Tibial artery (tissue), 4 donors: Measurements from ENCODE around the gene CTNND2.

Source experiments
- DNase-seq, 2 donors: peaks; one replicate each; pipeline ENCODE4 v3.0.0-alpha.2; 2019
- H3K27ac ChIP-seq, 2 donors: fragments of 200-600 bp; sonication (generic) in 1 of 2; 1 replicate in 1 of 2; 2 replicates in 1 of 2; pipeline ENCODE4 v1.5.1; 2018 to 2019; ENCODE audit warnings: mild to moderate bottlenecking in 1 of 2
- H3K27me3 ChIP-seq, 2 donors: fragments of 200-600 bp; sonication (generic) in 1 of 2; one replicate each; pipeline versions ENCODE4 v1.5.1 to v1.6.0; 2016 to 2019
- H3K36me3 ChIP-seq, 3 donors: fragments of 200-600 bp; sonication (generic) in 2 of 3; one replicate each; pipeline ENCODE4 v1.5.1; 2016 to 2019; ENCODE audit warnings: mild to moderate bottlenecking in 2 of 3
- H3K4me1 ChIP-seq, 4 donors: fragments of 200-600 bp; sonication (generic) in 2 of 4; 1 replicate in 3 of 4; 2 replicates in 1 of 4; pipeline ENCODE4 v1.5.1; 2016 to 2019
- H3K4me3 ChIP-seq, 2 donors: fragments of 200-600 bp; sonication (generic) in 1 of 2; 1 replicate in 1 of 2; 2 replicates in 1 of 2; pipeline ENCODE4 v1.5.1; 2018 to 2019; ENCODE audit warnings: mild to moderate bottlenecking in 2 of 2
- H3K9me3 ChIP-seq, 3 donors: fragments of 200-600 bp; sonication (generic) in 1 of 3; one replicate each; pipeline ENCODE4 v1.5.1; 2016 to 2019
- intact Hi-C: fragments of 100-400 bp; cut with DNase I; formaldehyde crosslinking; loops from one replicate; pipeline ENCODE4 v1.15.0; 2023; ENCODE audit warnings: low total_unique reads
- TF ChIP-seq, protein P1 (sequence below), 2 experiments: fragments of 200-600 bp in 1 of 2; fragments of 450-650 bp in 1 of 2; IDR thresholded peaks; one replicate each; pipeline ENCODE4 v1.5.1; 2017 to 2019; ENCODE audit warnings: antibody characterized with exemption in 2 of 2, mild to moderate bottlenecking in 1 of 2, moderate library complexity in 1 of 2

Gene CTNND2

DNA sequence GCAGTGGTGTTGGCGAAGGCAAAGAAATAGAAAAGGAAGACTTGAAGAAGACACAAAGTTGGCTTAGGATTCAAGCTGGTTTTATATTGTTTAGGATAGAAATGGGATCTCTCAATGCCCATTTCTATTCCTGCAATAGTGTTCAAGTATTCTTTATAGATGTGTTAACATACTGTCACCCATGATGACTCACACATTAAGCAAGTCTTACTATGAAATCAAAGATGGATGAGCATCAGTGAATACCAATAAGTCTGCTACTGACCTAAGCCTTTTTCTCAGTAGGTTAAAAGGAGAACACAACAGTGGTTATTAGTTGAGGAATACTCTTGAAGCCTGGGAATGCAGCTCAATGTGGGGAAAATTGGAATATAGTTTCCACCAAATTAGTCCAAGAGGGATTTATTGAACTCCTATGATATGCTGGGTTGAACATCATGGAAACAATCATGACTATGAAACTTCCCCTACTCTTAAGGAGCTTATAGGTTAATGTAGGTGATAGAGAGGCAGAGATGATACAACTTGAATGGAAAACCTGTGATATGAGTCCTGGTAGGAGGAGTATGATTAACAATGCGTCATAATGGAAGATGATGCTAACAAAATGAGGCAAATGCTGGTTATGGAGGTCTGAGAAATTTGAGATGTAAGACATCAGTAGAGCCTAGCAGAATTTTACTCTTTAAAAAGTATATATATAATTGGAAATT is 726.1 kb downstream of the CTNND2 start:
- Histone ChIP-seq H3K27me3 (peaks cover 0 to under 1% of the 10 kb centered on the region in 2 donors), H3K4me3 (no peak overlapping the region), H3K36me3 (no peaks in the 10 kb centered on the region), H3K27ac (no peak overlapping the region), H3K4me1 (no peaks in the 10 kb centered on the region), H3K9me3 (no peaks in the 10 kb centered on the region)
- intact Hi-C loops: no loop called here
- DNase-seq: no peak
- TF ChIP-seq, protein P1, sequence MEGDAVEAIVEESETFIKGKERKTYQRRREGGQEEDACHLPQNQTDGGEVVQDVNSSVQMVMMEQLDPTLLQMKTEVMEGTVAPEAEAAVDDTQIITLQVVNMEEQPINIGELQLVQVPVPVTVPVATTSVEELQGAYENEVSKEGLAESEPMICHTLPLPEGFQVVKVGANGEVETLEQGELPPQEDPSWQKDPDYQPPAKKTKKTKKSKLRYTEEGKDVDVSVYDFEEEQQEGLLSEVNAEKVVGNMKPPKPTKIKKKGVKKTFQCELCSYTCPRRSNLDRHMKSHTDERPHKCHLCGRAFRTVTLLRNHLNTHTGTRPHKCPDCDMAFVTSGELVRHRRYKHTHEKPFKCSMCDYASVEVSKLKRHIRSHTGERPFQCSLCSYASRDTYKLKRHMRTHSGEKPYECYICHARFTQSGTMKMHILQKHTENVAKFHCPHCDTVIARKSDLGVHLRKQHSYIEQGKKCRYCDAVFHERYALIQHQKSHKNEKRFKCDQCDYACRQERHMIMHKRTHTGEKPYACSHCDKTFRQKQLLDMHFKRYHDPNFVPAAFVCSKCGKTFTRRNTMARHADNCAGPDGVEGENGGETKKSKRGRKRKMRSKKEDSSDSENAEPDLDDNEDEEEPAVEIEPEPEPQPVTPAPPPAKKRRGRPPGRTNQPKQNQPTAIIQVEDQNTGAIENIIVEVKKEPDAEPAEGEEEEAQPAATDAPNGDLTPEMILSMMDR (IDR thresholded peaks at IDR 0.05): no peak

DNA sequence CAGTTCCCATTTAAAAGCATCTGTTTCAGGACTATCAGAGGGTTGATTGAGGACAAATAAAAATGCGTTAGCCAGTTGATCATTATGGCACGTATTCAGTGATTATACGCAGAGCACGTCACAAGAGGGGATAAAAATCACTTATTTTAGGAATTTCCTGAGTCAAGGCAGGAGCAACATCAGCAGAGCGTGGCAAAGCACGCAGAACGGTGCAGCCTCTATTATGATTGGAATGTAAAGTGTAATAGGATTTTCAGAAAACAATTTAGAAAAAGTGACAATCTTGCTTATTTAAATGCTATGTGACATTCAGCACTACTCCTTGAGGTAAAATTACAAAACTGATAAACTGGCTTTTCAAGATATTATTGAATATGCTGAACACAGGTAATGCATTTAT is 729.7 kb downstream of the CTNND2 start:
- no peak for DNase-seq
- Histone ChIP-seq H3K4me3 (no peak overlapping the region), H3K9me3 (no peaks in the 10 kb centered on the region), H3K27ac (no peak overlapping the region), H3K36me3 (no peaks in the 10 kb centered on the region), H3K4me1 (no peaks in the 10 kb centered on the region), H3K27me3 (peaks cover 0 to 2% of the 10 kb centered on the region in 2 donors)
- TF ChIP-seq, protein P1 (IDR thresholded peaks at IDR 0.05): no peak
- intact Hi-C loops: no loop called here

DNA sequence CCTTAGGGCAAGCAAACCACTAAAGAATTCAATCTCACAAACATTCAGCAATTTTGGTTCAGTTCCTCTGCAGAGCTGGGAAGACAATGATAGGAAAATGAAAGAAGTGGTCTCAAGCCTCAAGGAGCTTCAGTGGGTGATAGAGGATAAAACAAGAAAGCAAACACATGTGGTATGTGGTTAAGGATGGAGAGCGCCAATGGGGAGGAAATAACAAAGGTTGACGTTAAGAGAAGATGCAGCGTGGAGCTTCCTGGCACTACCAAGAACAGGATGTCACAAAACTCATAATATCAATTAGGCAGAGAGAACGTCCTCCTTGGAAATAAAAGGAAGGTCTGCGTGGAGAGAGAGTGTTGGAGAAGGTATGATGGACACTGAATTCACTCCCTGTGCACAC is 731.8 kb downstream of the CTNND2 start:
- Histone ChIP-seq H3K27ac (no peak overlapping the region), H3K36me3 (no peaks in the 10 kb centered on the region), H3K4me3 (no peak overlapping the region), H3K27me3 (peaks cover 0 to 2% of the 10 kb centered on the region in 2 donors), H3K4me1 (no peaks in the 10 kb centered on the region), H3K9me3 (no peaks in the 10 kb centered on the region)
- no peak for DNase-seq
- intact Hi-C loops: no loop called here
- TF ChIP-seq, protein P1 (IDR thresholded peaks at IDR 0.05): no peak

DNA sequence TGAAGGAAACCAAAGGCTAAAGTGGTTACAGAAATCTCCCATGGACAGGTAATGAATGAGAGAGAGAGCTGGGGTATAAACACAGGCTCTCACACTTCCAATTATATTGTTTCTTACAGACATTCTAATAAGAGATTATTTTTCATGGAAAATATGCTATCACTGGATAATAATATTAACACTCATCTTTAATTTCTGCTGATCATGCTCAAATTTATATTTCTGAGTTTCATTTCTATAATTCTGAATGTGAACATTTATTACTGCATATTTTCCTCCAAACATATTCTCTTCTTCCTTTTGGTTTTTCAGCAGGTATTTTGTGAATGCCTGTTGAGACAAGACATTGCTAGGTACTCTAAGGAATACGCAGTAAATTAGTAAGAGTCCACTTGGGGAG is 733.0 kb downstream of the CTNND2 start:
- H3K4me3 ChIP-seq: no peak overlapping the region
- peaks cover 0 to 2% of the 10 kb centered on the region in 2 donors for H3K27me3 ChIP-seq
- no peaks in the 10 kb centered on the region for H3K36me3 ChIP-seq
- no peak overlapping the region for H3K27ac ChIP-seq
- DNase-seq: no peak
- TF ChIP-seq, protein P1 (IDR thresholded peaks at IDR 0.05): no peak
- intact Hi-C loops: no loop called here
- no peaks in the 10 kb centered on the region for H3K9me3 ChIP-seq
- H3K4me1 ChIP-seq: no peaks in the 10 kb centered on the region

DNA sequence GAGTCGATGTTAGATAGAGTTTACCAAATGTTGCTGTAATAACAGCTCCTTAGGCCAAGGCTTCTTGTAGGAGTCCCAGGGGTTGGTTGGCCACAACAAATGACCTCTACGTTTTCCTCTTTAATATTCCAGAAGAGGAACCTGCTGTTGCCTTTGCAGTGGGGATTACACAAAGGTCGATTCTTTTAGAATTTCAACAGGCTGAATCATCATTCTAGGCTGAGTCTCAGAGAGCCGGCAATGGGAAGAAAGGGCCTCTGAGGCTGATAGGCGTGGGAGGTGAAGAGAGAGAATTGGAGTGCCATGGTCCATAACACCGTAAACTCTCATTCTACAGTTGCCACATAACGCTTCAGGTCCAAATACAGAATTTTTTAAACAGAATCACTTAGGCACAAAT is 737.3 kb downstream of the CTNND2 start:
- Histone ChIP-seq H3K4me1 (no peaks in the 10 kb centered on the region), H3K9me3 (no peaks in the 10 kb centered on the region), H3K27me3 (no peaks in the 10 kb centered on the region), H3K27ac (no peak overlapping the region), H3K4me3 (no peak overlapping the region), H3K36me3 (no peaks in the 10 kb centered on the region)
- TF ChIP-seq, protein P1 (IDR thresholded peaks at IDR 0.05): no peak
- DNase-seq: no peak
- intact Hi-C loops: no loop called here
